Measurements from ENCODE around the gene SMPD3. TPM values are rescaled to one million over a fixed set of nuclear protein-coding genes. Genes with fewer than 3 reads are reported as not detected.

Gene SMPD3
- total and polyA plus RNA-seq, 2 experiments from 2014 or later: 0.57 to 0.83 TPM

- no peaks in the 10 kb centered on the region for H3K27me3 ChIP-seq (ENCODE audit: insufficient read depth)
- H3K4me2 ChIP-seq: no peak overlapping the region
- no peak overlapping the region for H3K27ac ChIP-seq (ENCODE audit: low read depth)
- DNase-seq (ENCODE audit: low spot score): no peak
- no peaks in the 10 kb centered on the region for H3K36me3 Mint-ChIP-seq (ENCODE audit: low read depth)
- H3K79me2 ChIP-seq (replicated peaks; ENCODE audit: insufficient read depth): no peaks in the 10 kb centered on the region
- H2AFZ ChIP-seq: peak overlapping the region; percentile 63
- H3K4me3 ChIP-seq: no peak overlapping the region
- no peak for TF ChIP-seq STAT1 (IDR thresholded peaks at IDR 0.05; ENCODE audit: unreplicated experiment)
- TF ChIP-seq EZH2phosphoT487 (IDR thresholded peaks at IDR 0.05; ENCODE audit: unreplicated experiment): no peak
- TF ChIP-seq CREB1 (CRISPR knock-in tag; IDR thresholded peaks at IDR 0.05; ENCODE audit: low read depth): no peak
- TF ChIP-seq ETS1 (IDR thresholded peaks at IDR 0.05): no peak
- no peak for TF ChIP-seq EZH2 (IDR thresholded peaks at IDR 0.05; ENCODE audit: low read depth, unreplicated experiment)
- TF ChIP-seq ZNF331 (CRISPR knock-in tag; IDR thresholded peaks at IDR 0.05; ENCODE audit: low read depth): no peak
- no peaks in the 10 kb centered on the region for H3K36me3 ChIP-seq (ENCODE audit: insufficient read depth)
- no peaks in the 10 kb centered on the region for H3K4me1 ChIP-seq (ENCODE audit: insufficient read depth)
- H3K27me3 Mint-ChIP-seq (ENCODE audit: insufficient read depth, low read depth, poor library complexity): peaks cover 3% of the 10 kb centered on the region
- no peak overlapping the region for H3K27ac Mint-ChIP-seq
- ATAC-seq: no peak
- H3K4me3 Mint-ChIP-seq: no peak overlapping the region
- no peaks in the 10 kb centered on the region for H3K9me2 ChIP-seq (ENCODE audit: insufficient read depth)
- H3K4me1 Mint-ChIP-seq: peaks cover 10% of the 10 kb centered on the region
- no peaks in the 10 kb centered on the region for H3K9me3 Mint-ChIP-seq
- no peaks in the 10 kb centered on the region for H4K20me1 ChIP-seq (replicated peaks; ENCODE audit: insufficient read depth)
- H3F3A ChIP-seq (replicated peaks; ENCODE audit: low read depth): no peaks in the 10 kb centered on the region
These were observed 21.6 kb upstream of the SMPD3 start for GRCh38 chr16:68469796-68470460.

GRCh38 chr16:68468842-68469241 lies 20.5 kb upstream of the SMPD3 start:
- DNase-seq (ENCODE audit: low spot score) (no peak), ATAC-seq (no peak)
- Mint-ChIP-seq H3K36me3 (ENCODE audit: low read depth) (no peaks in the 10 kb centered on the region; the same call in 2 of the 3 replicates), H3K9me3 (peaks cover 1% of the 10 kb centered on the region; the same call in 1 of the 3 replicates), H3K4me3 (no peak overlapping the region), H3K27me3 (ENCODE audit: insufficient read depth, low read depth, poor library complexity) (peaks cover 3% of the 10 kb centered on the region), H3K27ac (no peak overlapping the region), H3K4me1 (peaks cover 10% of the 10 kb centered on the region)
- Histone ChIP-seq H2AFZ (no peak overlapping the region), H3K4me1 (ENCODE audit: insufficient read depth) (no peaks in the 10 kb centered on the region), H4K20me1 (replicated peaks; ENCODE audit: insufficient read depth) (no peaks in the 10 kb centered on the region), H3F3A (replicated peaks; ENCODE audit: low read depth) (no peaks in the 10 kb centered on the region), H3K4me3 (no peak overlapping the region), H3K79me2 (replicated peaks; ENCODE audit: insufficient read depth) (no peaks in the 10 kb centered on the region), H3K4me2 (no peak overlapping the region), H3K9me2 (ENCODE audit: insufficient read depth) (no peaks in the 10 kb centered on the region), H3K27ac (ENCODE audit: low read depth) (no peak overlapping the region), H3K36me3 (ENCODE audit: insufficient read depth) (no peaks in the 10 kb centered on the region), H3K27me3 (ENCODE audit: insufficient read depth) (no peaks in the 10 kb centered on the region)
- no peak for TF ChIP-seq ZNF331 (CRISPR knock-in tag; IDR thresholded peaks at IDR 0.05; ENCODE audit: low read depth)

- Mint-ChIP-seq H3K27ac (no peak overlapping the region), H3K27me3 (ENCODE audit: insufficient read depth, low read depth, poor library complexity) (peaks cover 5% of the 10 kb centered on the region), H3K9me3 (peaks cover 5% of the 10 kb centered on the region; the same call in 1 of the 3 replicates), H3K4me3 (no peak overlapping the region), H3K4me1 (peaks cover 10% of the 10 kb centered on the region), H3K36me3 (ENCODE audit: low read depth) (no peaks in the 10 kb centered on the region; the same call in 2 of the 3 replicates)
- H3K27ac ChIP-seq (ENCODE audit: low read depth): no peak overlapping the region
- no peaks in the 10 kb centered on the region for H4K20me1 ChIP-seq (replicated peaks; ENCODE audit: insufficient read depth)
- no peak overlapping the region for H3K4me2 ChIP-seq
- no peak overlapping the region for H2AFZ ChIP-seq
- no peaks in the 10 kb centered on the region for H3K27me3 ChIP-seq (ENCODE audit: insufficient read depth)
- no peaks in the 10 kb centered on the region for H3K4me1 ChIP-seq (ENCODE audit: insufficient read depth)
- no peaks in the 10 kb centered on the region for H3F3A ChIP-seq (replicated peaks; ENCODE audit: low read depth)
- no peaks in the 10 kb centered on the region for H3K9me2 ChIP-seq (ENCODE audit: insufficient read depth)
- H3K4me3 ChIP-seq: no peak overlapping the region
- no peaks in the 10 kb centered on the region for H3K36me3 ChIP-seq (ENCODE audit: insufficient read depth)
- no peak for DNase-seq (ENCODE audit: low spot score)
- no peaks in the 10 kb centered on the region for H3K79me2 ChIP-seq (replicated peaks; ENCODE audit: insufficient read depth)
- no peak for ATAC-seq
- TF ChIP-seq EZH2phosphoT487 (IDR thresholded peaks at IDR 0.05; ENCODE audit: unreplicated experiment) (no peak), ZNF462 (CRISPR knock-in tag; IDR thresholded peaks at IDR 0.05) (no peak), ZNF114 (CRISPR knock-in tag; IDR thresholded peaks at IDR 0.05) (no peak)
These were observed 17.9 kb upstream of the SMPD3 start for GRCh38 chr16:68466174-68466573.
